Fibroblast of pulmonary artery (primary cell): ENCODE measurements around the gene ATXN7L1.

ENCODE experiments used
- DNase-seq: peaks from one replicate; pipeline ENCODE4 v3.0.0-alpha.2; 2010; ENCODE audit warnings: low read depth
- H3K4me3 ChIP-seq: replicated peaks from 2 replicates; pipeline ENCODE4 v1.5.1; 2011; ENCODE audit warnings: low read depth, mild to moderate bottlenecking, control low read depth, low read length, moderate library complexity
- CTCF ChIP-seq: IDR thresholded peaks from 2 replicates; pipeline ENCODE4 v1.5.1; 2011; ENCODE audit warnings: mild to moderate bottlenecking, control low read depth, low read length, inconsistent platforms; ENCODE audit errors: missing control alignments

Gene ATXN7L1

GRCh38 chr7:105708763-105709080 lies 167.7 kb downstream of the ATXN7L1 start:
- no peak overlapping the region for H3K4me3 ChIP-seq
- DNase-seq = no peak
- no peak for TF ChIP-seq CTCF

- TF ChIP-seq CTCF = no peak
- H3K4me3 ChIP-seq = no peak overlapping the region
- no peak for DNase-seq
Measured at GRCh38 chr7:105707967-105708762, 168.2 kb downstream of the ATXN7L1 start.

- DNase-seq = no peak
Measured at GRCh38 chr7:105707381-105707780, 169.0 kb downstream of the ATXN7L1 start.

GRCh38 chr7:105705427-105705826 lies 171.0 kb downstream of the ATXN7L1 start:
- DNase-seq = no peak
- no peak overlapping the region for H3K4me3 ChIP-seq
- TF ChIP-seq CTCF = no peak

More at GRCh38 chr7:105707381-105707780, 169.0 kb downstream of the ATXN7L1 start:
- H3K4me3 ChIP-seq = no peak overlapping the region
- TF ChIP-seq CTCF = no peak

- H3K4me3 ChIP-seq = no peak overlapping the region
- no peak for TF ChIP-seq CTCF
- DNase-seq = no peak
Measured at GRCh38 chr7:105703207-105703930, 173.0 kb downstream of the ATXN7L1 start.

GRCh38 chr7:105699568-105700236 lies 176.7 kb downstream of the ATXN7L1 start:
- H3K4me3 ChIP-seq = no peak overlapping the region
- TF ChIP-seq CTCF = no peak
- DNase-seq = no peak
